WTC11 (cell line): ENCODE measurements around the gene MVP.

Source experiments
- ATF2 ChIP-seq: sonication (generic); formaldehyde crosslinking; IDR thresholded peaks from 2 replicates; pipeline ENCODE4 v1.8.1; 2022; ENCODE audit warnings: low read depth, missing genetic modification reagents, borderline replicate concordance
- CREB1 ChIP-seq: sonication (generic); formaldehyde crosslinking; IDR thresholded peaks from 2 replicates; pipeline ENCODE4 v1.8.0; 2023; ENCODE audit warnings: mild to moderate bottlenecking, missing genetic modification reagents
- CTCF ChIP-seq: fragments of 200-600 bp; IDR thresholded peaks from 2 replicates; pipeline ENCODE4 v1.8.0; 2022; ENCODE audit warnings: antibody characterized with exemption
- ETV6 ChIP-seq: sonication (generic); formaldehyde crosslinking; IDR thresholded peaks from 2 replicates; pipeline ENCODE4 v1.8.1; 2022; ENCODE audit warnings: mild to moderate bottlenecking, missing genetic modification reagents
- JUN ChIP-seq: sonication (generic); formaldehyde crosslinking; IDR thresholded peaks from 2 replicates; pipeline ENCODE4 v1.8.0; 2023; ENCODE audit warnings: mild to moderate bottlenecking, missing genetic modification reagents
- MAX ChIP-seq: sonication (generic); formaldehyde crosslinking; IDR thresholded peaks from 2 replicates; pipeline ENCODE4 v1.8.0; 2022; ENCODE audit warnings: mild to moderate bottlenecking, missing genetic modification reagents
- ZBTB43 ChIP-seq: sonication (generic); formaldehyde crosslinking; IDR thresholded peaks from 2 replicates; pipeline ENCODE4 v1.8.1; 2023; ENCODE audit warnings: mild to moderate bottlenecking, missing genetic modification reagents

GRCh38 chr16:29875206-29875605 is 54.9 kb downstream of the MVP start:
- TF ChIP-seq CREB1 (CRISPR knock-in tag) (no peak), ETV6 (no peak), ZBTB43 (CRISPR knock-in tag) (no peak), CTCF (no peak), ATF2 (no peak), MAX (no peak), JUN (CRISPR knock-in tag) (no peak)
